Endothelial cell of umbilical vein (primary cell): ENCODE results near the gene BRSK2. TPM values are rescaled to one million over a fixed set of nuclear protein-coding genes. Genes with fewer than 3 reads are reported as not detected.

Experiments used
- BruUV-seq: library from RNA; stranded (reverse); fragments of 400-500 nt; replicated peaks from 2 replicates; lab custom pipeline; 2021; lab: Mats Ljungman, UMichigan
- CTCF ChIA-PET: fragments of 300-600, 350-600 bp; sonication (Branson Sonifier 250); formaldehyde crosslinking; loops from one replicate; lab custom pipeline; 2021; ENCODE audit warnings: antibody characterized with exemption, inconsistent platforms; lab: Charles Lee
- POLR2A ChIA-PET: fragments of 300-600, 350-600 bp; sonication (Branson Sonifier 250); formaldehyde crosslinking; loops from one replicate; lab custom pipeline; 2021; ENCODE audit warnings: antibody characterized with exemption, inconsistent platforms; lab: Charles Lee
- DNase-seq: peaks from one replicate; pipeline ENCODE4 v3.0.0-alpha.2; 2011; ENCODE audit warnings: low read depth, low spot score
- FAIRE-seq: peaks from 2 replicates; lab custom pipeline; 2011; peaks lifted over from hg19 to GRCh38; lab: Jason Lieb, UNC
- H2AFZ ChIP-seq: 2 replicates; pipeline ENCODE4 v1.6.0; 2012; ENCODE audit warnings: low read depth, low read length, control low read depth, inconsistent platforms
- H3K27ac ChIP-seq: 2 replicates; pipeline ENCODE4 v1.5.1; 2011; ENCODE audit warnings: low read depth, mild to moderate bottlenecking, control low read depth, low read length, moderate library complexity; ENCODE audit not compliant: insufficient read depth
- H3K27me3 ChIP-seq, 2 experiments: 2 replicates each; pipeline versions ENCODE4 v1.6.0 to v1.6.1; 2011; ENCODE audit warnings: low read length in 2 of 2, mixed read lengths in 1 of 2; ENCODE audit not compliant: control insufficient read depth in 2 of 2, insufficient read depth in 2 of 2
- H3K36me3 ChIP-seq, 2 experiments: 2 replicates in 1 of 2; 3 replicates in 1 of 2; pipeline ENCODE4 v1.5.1; 2011; ENCODE audit warnings: low read length in 2 of 2, mild to moderate bottlenecking in 1 of 2, moderate library complexity in 1 of 2; ENCODE audit not compliant: control insufficient read depth in 2 of 2, insufficient read depth in 2 of 2; ENCODE audit errors: extremely low read depth in 1 of 2
- H3K4me1 ChIP-seq: 3 replicates; pipeline ENCODE4 v1.5.1; 2011; ENCODE audit warnings: mild to moderate bottlenecking, low read length; ENCODE audit not compliant: control insufficient read depth, insufficient read depth; ENCODE audit errors: extremely low read depth
- H3K4me2 ChIP-seq: 2 replicates; pipeline ENCODE4 v1.6.1; 2011; ENCODE audit warnings: low read length, control low read depth, mixed read lengths; ENCODE audit not compliant: insufficient read depth
- H3K4me3 ChIP-seq, 3 experiments: fragments of 200-600 bp in 1 of 3; sonication (generic), shearing (Covaris generic) in 1 of 3; replicated peaks in 1 of 3; 2 replicates each; pipeline ENCODE4 v1.5.1; 2011 to 2016; ENCODE audit warnings: control low read depth in 3 of 3, low read length in 3 of 3, mild to moderate bottlenecking in 2 of 3, inconsistent platforms in 1 of 3, low read depth in 1 of 3, moderate library complexity in 1 of 3; ENCODE audit not compliant: insufficient read depth in 1 of 3
- H3K79me2 ChIP-seq: 2 replicates; pipeline ENCODE4 v1.6.0; 2012; ENCODE audit warnings: low read length, inconsistent platforms; ENCODE audit not compliant: control insufficient read depth, insufficient read depth
- H3K9ac ChIP-seq: replicated peaks from 2 replicates; pipeline ENCODE3; 2011; ENCODE audit warnings: low read length, control low read depth; ENCODE audit not compliant: insufficient read depth; ENCODE audit errors: extremely low read depth
- H3K9me1 ChIP-seq: replicated peaks from 3 replicates; pipeline ENCODE4 v1.6.0; 2011; ENCODE audit warnings: mild to moderate bottlenecking, low read length; ENCODE audit not compliant: control insufficient read depth, insufficient read depth; ENCODE audit errors: extremely low read depth
- H3K9me3 ChIP-seq: replicated peaks from 2 replicates; pipeline ENCODE4 v1.5.1; 2012; ENCODE audit warnings: low read length, inconsistent platforms; ENCODE audit not compliant: control insufficient read depth, insufficient read depth
- H4K20me1 ChIP-seq: replicated peaks from 2 replicates; pipeline ENCODE3; 2011; ENCODE audit warnings: mild to moderate bottlenecking, low read length; ENCODE audit not compliant: control insufficient read depth, insufficient read depth; ENCODE audit errors: extremely low read depth
- EZH2 ChIP-seq: IDR thresholded peaks from 2 replicates; pipeline ENCODE4 v1.6.1; 2012; ENCODE audit warnings: borderline replicate concordance, low read depth, mild to moderate bottlenecking, moderate library complexity, low read length, inconsistent platforms; ENCODE audit not compliant: severe bottlenecking
- FOS ChIP-seq: IDR thresholded peaks from 2 replicates; pipeline ENCODE4 v1.6.1; 2011; ENCODE audit warnings: mild to moderate bottlenecking, low read length, moderate library complexity, borderline replicate concordance; ENCODE audit not compliant: insufficient read depth
- GATA2 ChIP-seq: IDR thresholded peaks from 2 replicates; pipeline ENCODE4 v1.7.0; 2011; ENCODE audit warnings: low read depth, mild to moderate bottlenecking, moderate library complexity, mixed read lengths, low read length; ENCODE audit not compliant: insufficient read length, insufficient read depth
- JUN ChIP-seq: IDR thresholded peaks from 2 replicates; pipeline ENCODE4 v1.6.1; 2011; ENCODE audit warnings: borderline replicate concordance, low read depth; ENCODE audit not compliant: insufficient read length, insufficient read depth
- MYC ChIP-seq: IDR thresholded peaks from one replicate; pipeline ENCODE4 v1.6.1; 2011; ENCODE audit warnings: mild to moderate bottlenecking, low read depth, low read length
- POLR2A ChIP-seq: IDR thresholded peaks from 2 replicates; pipeline ENCODE4 v1.6.1; 2012; ENCODE audit warnings: low read depth, mild to moderate bottlenecking, control low read depth, low read length
- POLR2AphosphoS5 ChIP-seq: IDR thresholded peaks from 2 replicates; pipeline ENCODE4 v1.6.1; 2012; ENCODE audit warnings: low read depth, mild to moderate bottlenecking, control low read depth, low read length, moderate library complexity; ENCODE audit not compliant: insufficient read depth
- dilution Hi-C: fragments of 300-500 bp; cut with MboI; formaldehyde crosslinking; loops from one replicate; pipeline ENCODE4 v1.15.0; 2019; ENCODE audit warnings: low sequenced_read_pairs; ENCODE audit not compliant: extremely low pct_ligation_motif_present
- intact Hi-C: fragments of 100-400 bp; cut with micrococcal nuclease; formaldehyde crosslinking; loops from one replicate; pipeline ENCODE4 v1.10.0; 2022
- polyA plus RNA-seq, 4 experiments: library from polyadenylated mRNA; depleted of rRNA in 3 of 4; stranded (reverse) in 3 of 4; unstranded in 1 of 4; fragments of >200 nt; gene quantifications; 2 replicates each; pipeline versions ENCODE4 v1.2.1 to v1.2.3, GENCODE V29; 2011 to 2012; ENCODE audit warnings: missing spikeins in 1 of 4
- total RNA-seq: library from RNA; stranded (reverse); gene quantifications from 2 replicates; pipeline ENCODE4 v1.2.3, GENCODE V29; 2021
- TF ChIP-seq, protein P1 (sequence below), 2 donors: IDR thresholded peaks; 1 replicate in 1 of 2; 2 replicates in 1 of 2; pipeline ENCODE4 v1.5.1; 2011; ENCODE audit warnings: low read length in 2 of 2, mild to moderate bottlenecking in 2 of 2, moderate library complexity in 2 of 2, control low read depth in 1 of 2, inconsistent platforms in 1 of 2, low read depth in 1 of 2; ENCODE audit not compliant: insufficient read depth in 1 of 2; ENCODE audit errors: extremely low read depth in 1 of 2
- TF ChIP-seq, protein P2 (sequence below): IDR thresholded peaks from 2 replicates; pipeline ENCODE4 v1.6.1; 2011; ENCODE audit not compliant: insufficient read depth, insufficient read length

Gene BRSK2
- total and polyA plus RNA-seq, 2 donors (not counting 3 experiments of a cell fraction or from before 2014, with no cell fraction given) = 0.08 to 0.20 TPM

DNA sequence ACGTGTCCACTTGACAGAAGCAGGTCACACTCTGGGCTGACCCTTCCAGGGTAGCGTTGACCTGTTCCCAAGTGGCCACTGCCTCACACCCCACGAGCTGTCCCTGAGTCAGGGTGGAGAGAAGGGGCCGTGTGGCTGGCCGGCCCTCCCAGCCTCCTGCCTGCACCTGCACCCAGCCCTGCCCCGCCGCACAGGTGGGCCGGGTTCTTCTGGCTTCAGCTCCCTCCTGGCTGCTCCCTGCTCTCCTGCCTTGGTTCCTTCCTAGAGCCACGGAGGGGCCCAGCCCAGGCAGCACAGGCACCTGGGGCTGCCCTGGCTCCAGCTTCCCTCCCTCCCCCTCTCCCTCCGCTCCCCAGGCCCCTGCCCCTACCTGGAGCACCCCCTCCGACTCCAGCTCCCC, 54.6 kb downstream of the BRSK2 start:
- intact Hi-C loops = no loop called here
- H3K9ac ChIP-seq = no peak overlapping the region

More for the DNA sequence above, 54.6 kb downstream of the BRSK2 start:
- Histone ChIP-seq H2AFZ (no peak overlapping the region), H3K9me1 (no peaks in the 10 kb centered on the region), H3K4me3 (no peak overlapping the region), H3K36me3 (no peaks in the 10 kb centered on the region), H3K4me1 (no peaks in the 10 kb centered on the region), H3K79me2 (no peaks in the 10 kb centered on the region), H3K4me2 (no peak overlapping the region), H3K27me3 (no peaks in the 10 kb centered on the region), H3K27ac (no peak overlapping the region), H4K20me1 (no peaks in the 10 kb centered on the region), H3K9me3 (no peaks in the 10 kb centered on the region)
- DNase-seq = no peak
- no peak for FAIRE-seq
- ChIA-PET POLR2A (no interaction called here), CTCF (no interaction called here)
- TF ChIP-seq, protein P1, sequence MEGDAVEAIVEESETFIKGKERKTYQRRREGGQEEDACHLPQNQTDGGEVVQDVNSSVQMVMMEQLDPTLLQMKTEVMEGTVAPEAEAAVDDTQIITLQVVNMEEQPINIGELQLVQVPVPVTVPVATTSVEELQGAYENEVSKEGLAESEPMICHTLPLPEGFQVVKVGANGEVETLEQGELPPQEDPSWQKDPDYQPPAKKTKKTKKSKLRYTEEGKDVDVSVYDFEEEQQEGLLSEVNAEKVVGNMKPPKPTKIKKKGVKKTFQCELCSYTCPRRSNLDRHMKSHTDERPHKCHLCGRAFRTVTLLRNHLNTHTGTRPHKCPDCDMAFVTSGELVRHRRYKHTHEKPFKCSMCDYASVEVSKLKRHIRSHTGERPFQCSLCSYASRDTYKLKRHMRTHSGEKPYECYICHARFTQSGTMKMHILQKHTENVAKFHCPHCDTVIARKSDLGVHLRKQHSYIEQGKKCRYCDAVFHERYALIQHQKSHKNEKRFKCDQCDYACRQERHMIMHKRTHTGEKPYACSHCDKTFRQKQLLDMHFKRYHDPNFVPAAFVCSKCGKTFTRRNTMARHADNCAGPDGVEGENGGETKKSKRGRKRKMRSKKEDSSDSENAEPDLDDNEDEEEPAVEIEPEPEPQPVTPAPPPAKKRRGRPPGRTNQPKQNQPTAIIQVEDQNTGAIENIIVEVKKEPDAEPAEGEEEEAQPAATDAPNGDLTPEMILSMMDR (IDR thresholded peaks at IDR 0.05; ENCODE audit: extremely low read depth in 1 of 2, insufficient read depth in 1 of 2, low read depth in 1 of 2, low read length in 2 of 2) = no peak
- TF ChIP-seq MYC (no peak), POLR2AphosphoS5 (no peak), GATA2 (no peak), FOS (no peak), JUN (no peak), EZH2 (no peak), POLR2A (no peak)
- TF ChIP-seq, protein P2, sequence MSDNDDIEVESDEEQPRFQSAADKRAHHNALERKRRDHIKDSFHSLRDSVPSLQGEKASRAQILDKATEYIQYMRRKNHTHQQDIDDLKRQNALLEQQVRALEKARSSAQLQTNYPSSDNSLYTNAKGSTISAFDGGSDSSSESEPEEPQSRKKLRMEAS = no peak
- BruUV-seq = no TSS peak
- dilution Hi-C loops = no loop called here
